Right lobe of liver (tissue), 4 donors: ENCODE results near the gene ERC1.

ENCODE experiments used
- POLR2A ChIP-seq: fragments of 450-650 bp; IDR thresholded peaks from one replicate; pipeline ENCODE4 v1.6.1; 2017; ENCODE audit warnings: antibody characterized with exemption, mild to moderate bottlenecking
- TF ChIP-seq, protein P1 (sequence below), 4 donors: fragments of 200-600 bp in 3 of 4; fragments of 450-650 bp in 1 of 4; IDR thresholded peaks; one replicate each; pipeline versions ENCODE4 v1.5.1 to v1.8.0; 2016 to 2022; ENCODE audit warnings: antibody characterized with exemption in 4 of 4, mild to moderate bottlenecking in 2 of 4
- donor health status: DM: no; HTN: no; CAD: no.
- donor health status: DM: no; HTN: no; CAD: no.
- donor health status: DM: no; HTN: yes; CAD: no.

DNA sequence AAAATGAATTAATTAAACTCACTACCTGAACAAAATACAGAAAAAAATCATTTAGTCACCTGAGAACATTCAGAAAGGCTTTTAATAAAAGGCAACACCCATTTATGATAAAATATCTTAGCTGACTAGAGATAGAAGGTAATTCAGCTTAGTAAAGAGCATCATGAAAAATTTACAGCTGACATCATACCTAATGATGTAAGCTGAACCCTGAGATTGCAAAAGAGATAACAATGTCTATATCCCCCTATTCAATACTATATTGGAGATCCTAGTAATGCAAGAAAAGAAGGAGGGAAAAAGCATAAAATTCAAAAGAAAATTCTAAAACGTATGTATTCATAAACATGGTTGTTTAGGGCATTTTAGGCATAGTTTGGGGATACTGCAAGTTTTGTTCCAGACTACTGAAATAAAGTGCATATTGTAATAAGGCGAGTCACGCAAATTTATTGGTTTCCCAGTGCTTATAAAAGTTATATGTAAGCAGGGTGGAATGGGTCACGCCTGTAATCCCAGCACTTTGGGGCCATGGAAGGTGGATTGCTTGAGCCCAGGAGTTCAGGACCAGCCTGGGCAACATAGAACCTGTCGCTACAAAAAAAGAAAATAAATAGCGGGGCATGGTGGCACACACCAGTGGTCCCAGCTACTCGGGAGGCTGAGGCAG is 311.3 kb downstream of the ERC1 start:
- no peak for TF ChIP-seq POLR2A
- TF ChIP-seq, protein P1, sequence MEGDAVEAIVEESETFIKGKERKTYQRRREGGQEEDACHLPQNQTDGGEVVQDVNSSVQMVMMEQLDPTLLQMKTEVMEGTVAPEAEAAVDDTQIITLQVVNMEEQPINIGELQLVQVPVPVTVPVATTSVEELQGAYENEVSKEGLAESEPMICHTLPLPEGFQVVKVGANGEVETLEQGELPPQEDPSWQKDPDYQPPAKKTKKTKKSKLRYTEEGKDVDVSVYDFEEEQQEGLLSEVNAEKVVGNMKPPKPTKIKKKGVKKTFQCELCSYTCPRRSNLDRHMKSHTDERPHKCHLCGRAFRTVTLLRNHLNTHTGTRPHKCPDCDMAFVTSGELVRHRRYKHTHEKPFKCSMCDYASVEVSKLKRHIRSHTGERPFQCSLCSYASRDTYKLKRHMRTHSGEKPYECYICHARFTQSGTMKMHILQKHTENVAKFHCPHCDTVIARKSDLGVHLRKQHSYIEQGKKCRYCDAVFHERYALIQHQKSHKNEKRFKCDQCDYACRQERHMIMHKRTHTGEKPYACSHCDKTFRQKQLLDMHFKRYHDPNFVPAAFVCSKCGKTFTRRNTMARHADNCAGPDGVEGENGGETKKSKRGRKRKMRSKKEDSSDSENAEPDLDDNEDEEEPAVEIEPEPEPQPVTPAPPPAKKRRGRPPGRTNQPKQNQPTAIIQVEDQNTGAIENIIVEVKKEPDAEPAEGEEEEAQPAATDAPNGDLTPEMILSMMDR (IDR thresholded peaks at IDR 0.05) = no peak
